K562 (cell line): ENCODE data around the gene IRF1. TPM values are rescaled to one million over a fixed set of nuclear protein-coding genes. Genes with fewer than 3 reads are reported as not detected.

Experiments
- BACH1 ChIP-seq: fragments of 200-800 bp; sonication (Bioruptor generic); IDR thresholded peaks from 2 replicates; pipeline ENCODE4 v1.6.1; 2016; ENCODE audit warnings: missing genetic modification characterization, missing compliant biosample characterization
- CCNT2 ChIP-seq: IDR thresholded peaks from 2 replicates; pipeline ENCODE4 v1.6.1; 2011; ENCODE audit warnings: borderline replicate concordance, low read depth, mild to moderate bottlenecking, moderate library complexity, mixed read lengths, low read length; ENCODE audit not compliant: insufficient read length; ENCODE audit errors: extremely low read depth
- ELF2 ChIP-seq: fragments of 250-450 bp; sonication (Bioruptor Pico); IDR thresholded peaks from 2 replicates; pipeline ENCODE4 v1.5.0; 2021; ENCODE audit warnings: mild to moderate bottlenecking
- GTF2A2 ChIP-seq: IDR thresholded peaks from 2 replicates; pipeline ENCODE4 v1.6.1; 2016; ENCODE audit warnings: mild to moderate bottlenecking, missing genetic modification characterization, missing compliant biosample characterization
- HEY1 ChIP-seq: fragments of 250-450 bp; sonication (Bioruptor Pico); IDR thresholded peaks from 2 replicates; pipeline ENCODE4 v1.5.0; 2020; ENCODE audit warnings: mild to moderate bottlenecking, moderate library complexity, borderline replicate concordance
- L3MBTL2 ChIP-seq: fragments of 450-650 bp; IDR thresholded peaks from 2 replicates; pipeline ENCODE4 v1.6.1; 2016; ENCODE audit warnings: mild to moderate bottlenecking, moderate library complexity
- MAFG ChIP-seq: fragments of 450-650 bp; conservative IDR thresholded peaks from 2 replicates; pipeline ENCODE4 v1.6.1; 2016; ENCODE audit warnings: missing genetic modification characterization, missing compliant biosample characterization
- NRF1 ChIP-seq, 2 experiments: fragments of 450-650 bp; IDR thresholded peaks in 1 of 2; conservative IDR thresholded peaks in 1 of 2; 2 replicates each; pipeline ENCODE4 v1.6.1; 2014; ENCODE audit warnings: mild to moderate bottlenecking in 2 of 2
- PTRF ChIP-seq: fragments of 450-650 bp; IDR thresholded peaks from 2 replicates; pipeline ENCODE4 v1.6.1; 2016; ENCODE audit warnings: mild to moderate bottlenecking, missing genetic modification characterization, missing compliant biosample characterization
- RB1 ChIP-seq: fragments of 450-650 bp; IDR thresholded peaks from 2 replicates; pipeline ENCODE4 v1.6.1; 2017; ENCODE audit warnings: low read depth, mild to moderate bottlenecking
- SRSF3 ChIP-seq: fragments of 200-400 bp; formaldehyde crosslinking; IDR thresholded peaks from 2 replicates; pipeline ENCODE4 v1.6.1; 2016; ENCODE audit warnings: mild to moderate bottlenecking, low read length, moderate library complexity; ENCODE audit not compliant: insufficient read depth
- TCF3 ChIP-seq: sonication (generic); formaldehyde crosslinking; IDR thresholded peaks from 2 replicates; pipeline ENCODE4 v1.4.0; 2020; ENCODE audit warnings: mild to moderate bottlenecking, missing genetic modification reagents
- ZBTB40 ChIP-seq, 2 experiments: fragments of 450-650 bp in 1 of 2; sonication (generic) in 1 of 2; formaldehyde crosslinking in 1 of 2; IDR thresholded peaks; 2 replicates each; pipeline versions ENCODE4 v1.7.1 to v1.9.0; 2016 to 2022; ENCODE audit warnings: inconsistent platforms in 1 of 2, mild to moderate bottlenecking in 1 of 2, missing genetic modification reagents in 1 of 2
- ZNF274 ChIP-seq: IDR thresholded peaks from 2 replicates; pipeline ENCODE4 v1.6.1; 2011; ENCODE audit warnings: low read depth, mild to moderate bottlenecking, low read length, moderate library complexity, borderline replicate concordance
- ZNF445 ChIP-seq: fragments of 250-450 bp; sonication (Bioruptor Pico); IDR thresholded peaks from 2 replicates; pipeline ENCODE4 v1.4.0; 2020; ENCODE audit warnings: low read depth, mild to moderate bottlenecking, moderate library complexity
- ZNF830 ChIP-seq: fragments of 250-450 bp; sonication (Bioruptor Pico); IDR thresholded peaks from 2 replicates; pipeline ENCODE4 v1.5.0; 2021; ENCODE audit warnings: mild to moderate bottlenecking
- polyA plus RNA-seq, 8 experiments: library from polyadenylated mRNA; depleted of rRNA in 4 of 8; stranded (reverse) in 5 of 8; unstranded in 3 of 8; fragments of >200 nt; fragmentation: Nextera tagmentation in 2 of 8; fragmentation: Illumina TruSeq in 1 of 8; extraction: Ambion mirVana in 2 of 8; extraction: Trizol in 1 of 8; gene quantifications; 2 replicates each; pipeline versions ENCODE4 v1.2.1 to v1.2.3, GENCODE V29; 2011 to 2014; ENCODE audit warnings: inconsistent platforms in 1 of 8, missing spikeins in 1 of 8
- total RNA-seq, 7 experiments: library from RNA; depleted of rRNA in 6 of 7; stranded (reverse); fragments of >200 nt in 6 of 7; fragmentation: Illumina TruSeq in 2 of 7; extraction: Trizol in 2 of 7; gene quantifications; 2 replicates each; pipeline versions ENCODE4 v1.2.1 to v1.2.3, GENCODE V29; 2011 to 2021; ENCODE audit warnings: low replicate concordance in 1 of 7
- TF ChIP-seq, protein P1 (sequence below), 2 experiments: fragments of 450-650 bp; IDR thresholded peaks; 2 replicates each; pipeline ENCODE4 v1.6.1; 2016

Gene IRF1
- total and polyA plus RNA-seq, 9 of the 15 experiments (the other 6 are each of a cell fraction or from before 2014, with no cell fraction given), result 1.1 to 12.3 (median 5.9) TPM

- TF ChIP-seq L3MBTL2, result peak; percentile 89
- TF ChIP-seq, protein P1, sequence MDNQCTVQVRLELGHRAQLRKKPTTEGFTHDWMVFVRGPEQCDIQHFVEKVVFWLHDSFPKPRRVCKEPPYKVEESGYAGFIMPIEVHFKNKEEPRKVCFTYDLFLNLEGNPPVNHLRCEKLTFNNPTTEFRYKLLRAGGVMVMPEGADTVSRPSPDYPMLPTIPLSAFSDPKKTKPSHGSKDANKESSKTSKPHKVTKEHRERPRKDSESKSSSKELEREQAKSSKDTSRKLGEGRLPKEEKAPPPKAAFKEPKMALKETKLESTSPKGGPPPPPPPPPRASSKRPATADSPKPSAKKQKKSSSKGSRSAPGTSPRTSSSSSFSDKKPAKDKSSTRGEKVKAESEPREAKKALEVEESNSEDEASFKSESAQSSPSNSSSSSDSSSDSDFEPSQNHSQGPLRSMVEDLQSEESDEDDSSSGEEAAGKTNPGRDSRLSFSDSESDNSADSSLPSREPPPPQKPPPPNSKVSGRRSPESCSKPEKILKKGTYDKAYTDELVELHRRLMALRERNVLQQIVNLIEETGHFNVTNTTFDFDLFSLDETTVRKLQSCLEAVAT (IDR thresholded peaks at IDR 0.05), result peak in 1 of 2 experiments; percentile 17; a peak in 1 of 4 replicates
- TF ChIP-seq RB1, result peak; percentile 54
- TF ChIP-seq TCF3 (CRISPR knock-in tag), result peak; percentile 22; the same call in 1 of the 2 replicates
- no peak for TF ChIP-seq HEY1 (CRISPR knock-in tag)
- TF ChIP-seq MAFG (tag), result no peak
- TF ChIP-seq ZNF445, result no peak
- no peak for TF ChIP-seq PTRF (tag)
- peak; percentile 94 for TF ChIP-seq CCNT2
- peak; percentile 81 to 82 for TF ChIP-seq NRF1 (conservative IDR thresholded peaks at IDR 0.05 in 1 of 2, IDR thresholded peaks at IDR 0.05 in 1 of 2)
- TF ChIP-seq ZBTB40 (IDR thresholded peaks at IDR 0.05), result no peak; the same call in 1 of the 2 replicates
- no peak for TF ChIP-seq ZBTB40 (CRISPR knock-in tag; IDR thresholded peaks at IDR 0.05)
- TF ChIP-seq GTF2A2 (tag), result no peak
- TF ChIP-seq ZNF274, result no peak
- no peak for TF ChIP-seq BACH1 (tag)
- 0 out of 2 replicates have a peak, but pooled peaks have one; percentile 51 for TF ChIP-seq ZNF830 (CRISPR knock-in tag)
- TF ChIP-seq SRSF3, result no peak
- no peak for TF ChIP-seq ELF2 (CRISPR knock-in tag)
Measured at GRCh38 chr5:132490484-132491367, at the start of gene IRF1 (continued).
